IMR-90 (cell line): Measurements from ENCODE around the gene TSPAN14.

Experiments used
- CEBPB ChIP-seq: IDR thresholded peaks from 2 replicates; pipeline ENCODE4 v1.6.1; 2012; ENCODE audit warnings: low read depth, low read length, improper control_type of control experiment
- MAZ ChIP-seq: IDR thresholded peaks from 2 replicates; pipeline ENCODE4 v1.6.1; 2012; ENCODE audit warnings: low read depth, mild to moderate bottlenecking, low read length, improper control_type of control experiment, moderate library complexity, borderline replicate concordance
- MXI1 ChIP-seq: IDR thresholded peaks from 2 replicates; pipeline ENCODE4 v1.6.1; 2012; ENCODE audit warnings: low read depth, mild to moderate bottlenecking, low read length, moderate library complexity, borderline replicate concordance
- NFE2L2 ChIP-seq: fragments of 150-350 bp; IDR thresholded peaks from 2 replicates; pipeline ENCODE4 v1.6.1; 2016; ENCODE audit warnings: low read depth, mild to moderate bottlenecking, low read length
- POLR2A ChIP-seq: IDR thresholded peaks from 2 replicates; pipeline ENCODE4 v1.6.1; 2012; ENCODE audit warnings: mild to moderate bottlenecking, low read depth, low read length
- RAD21 ChIP-seq: IDR thresholded peaks from 2 replicates; pipeline ENCODE4 v1.6.1; 2012; ENCODE audit warnings: low read length, improper control_type of control experiment
- RFX5 ChIP-seq: IDR thresholded peaks from 2 replicates; pipeline ENCODE4 v1.8.0; 2012; ENCODE audit warnings: low read depth, mild to moderate bottlenecking, low read length, moderate library complexity
- SMC3 ChIP-seq: fragments of 150-350 bp; IDR thresholded peaks from 2 replicates; pipeline ENCODE4 v1.6.1; 2016; ENCODE audit warnings: low read depth, mild to moderate bottlenecking, antibody characterized with exemption, low read length, moderate library complexity
- TF ChIP-seq, protein P1 (sequence below): conservative IDR thresholded peaks from 2 replicates; pipeline ENCODE4 v1.5.1; 2012; ENCODE audit warnings: mild to moderate bottlenecking, low read depth, low read length, improper control_type of control experiment

DNA sequence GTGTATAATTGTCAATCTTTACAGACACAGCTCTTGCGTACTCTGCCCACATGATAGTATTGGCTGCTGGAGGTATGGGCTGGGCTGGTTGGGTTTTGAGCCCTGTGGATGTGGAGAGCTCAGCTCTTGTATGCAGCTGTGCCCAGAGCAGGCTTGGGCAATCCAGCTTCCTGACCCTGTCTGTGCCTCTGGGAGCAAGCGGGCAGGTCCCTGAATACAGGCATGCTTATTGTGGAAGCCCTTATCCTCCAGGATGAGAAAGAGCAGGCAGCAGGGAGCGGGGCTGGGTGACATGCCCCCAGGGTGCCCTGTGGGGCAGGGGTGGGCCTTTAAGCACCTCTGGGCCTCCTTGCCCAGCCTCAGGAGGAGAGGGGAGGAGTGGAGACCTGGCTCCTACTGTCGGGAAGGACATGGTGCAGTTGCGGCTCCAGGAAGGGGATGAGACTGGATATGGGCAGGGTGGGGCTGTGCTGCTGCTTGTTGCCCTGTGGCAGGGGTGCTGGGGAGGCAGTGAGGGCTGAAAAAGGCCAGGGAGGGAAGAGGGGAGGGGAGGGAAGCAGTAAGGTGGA is 50.9 kb downstream of the TSPAN14 start:
- TF ChIP-seq, protein P1, sequence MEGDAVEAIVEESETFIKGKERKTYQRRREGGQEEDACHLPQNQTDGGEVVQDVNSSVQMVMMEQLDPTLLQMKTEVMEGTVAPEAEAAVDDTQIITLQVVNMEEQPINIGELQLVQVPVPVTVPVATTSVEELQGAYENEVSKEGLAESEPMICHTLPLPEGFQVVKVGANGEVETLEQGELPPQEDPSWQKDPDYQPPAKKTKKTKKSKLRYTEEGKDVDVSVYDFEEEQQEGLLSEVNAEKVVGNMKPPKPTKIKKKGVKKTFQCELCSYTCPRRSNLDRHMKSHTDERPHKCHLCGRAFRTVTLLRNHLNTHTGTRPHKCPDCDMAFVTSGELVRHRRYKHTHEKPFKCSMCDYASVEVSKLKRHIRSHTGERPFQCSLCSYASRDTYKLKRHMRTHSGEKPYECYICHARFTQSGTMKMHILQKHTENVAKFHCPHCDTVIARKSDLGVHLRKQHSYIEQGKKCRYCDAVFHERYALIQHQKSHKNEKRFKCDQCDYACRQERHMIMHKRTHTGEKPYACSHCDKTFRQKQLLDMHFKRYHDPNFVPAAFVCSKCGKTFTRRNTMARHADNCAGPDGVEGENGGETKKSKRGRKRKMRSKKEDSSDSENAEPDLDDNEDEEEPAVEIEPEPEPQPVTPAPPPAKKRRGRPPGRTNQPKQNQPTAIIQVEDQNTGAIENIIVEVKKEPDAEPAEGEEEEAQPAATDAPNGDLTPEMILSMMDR, result no peak
- no peak for TF ChIP-seq POLR2A
- TF ChIP-seq RAD21, result no peak
- no peak for TF ChIP-seq MAZ
- TF ChIP-seq CEBPB, result no peak
- TF ChIP-seq NFE2L2, result no peak
- TF ChIP-seq SMC3, result no peak
- no peak for TF ChIP-seq MXI1
- no peak for TF ChIP-seq RFX5
